HG03039 (cell line): ENCODE measurements around the gene SFPQ.
A peak's percentile ranks its signal among the peaks of the same experiment; 100 is the strongest.
"Not testable (repeated sequence)": the region's sequence is repeated elsewhere in the genome, so short reads cannot be mapped to it uniquely, and the experiment has no call there.

ENCODE experiments used
- ATAC-seq: cut with Tn5 transposase; IDR thresholded peaks from one replicate; pipeline ENCODE4 v1.9.1; 2021; ENCODE audit warnings: mild to moderate bottlenecking, moderate library complexity; ENCODE audit not compliant: unreplicated experiment

SFPQ gene, protein sequence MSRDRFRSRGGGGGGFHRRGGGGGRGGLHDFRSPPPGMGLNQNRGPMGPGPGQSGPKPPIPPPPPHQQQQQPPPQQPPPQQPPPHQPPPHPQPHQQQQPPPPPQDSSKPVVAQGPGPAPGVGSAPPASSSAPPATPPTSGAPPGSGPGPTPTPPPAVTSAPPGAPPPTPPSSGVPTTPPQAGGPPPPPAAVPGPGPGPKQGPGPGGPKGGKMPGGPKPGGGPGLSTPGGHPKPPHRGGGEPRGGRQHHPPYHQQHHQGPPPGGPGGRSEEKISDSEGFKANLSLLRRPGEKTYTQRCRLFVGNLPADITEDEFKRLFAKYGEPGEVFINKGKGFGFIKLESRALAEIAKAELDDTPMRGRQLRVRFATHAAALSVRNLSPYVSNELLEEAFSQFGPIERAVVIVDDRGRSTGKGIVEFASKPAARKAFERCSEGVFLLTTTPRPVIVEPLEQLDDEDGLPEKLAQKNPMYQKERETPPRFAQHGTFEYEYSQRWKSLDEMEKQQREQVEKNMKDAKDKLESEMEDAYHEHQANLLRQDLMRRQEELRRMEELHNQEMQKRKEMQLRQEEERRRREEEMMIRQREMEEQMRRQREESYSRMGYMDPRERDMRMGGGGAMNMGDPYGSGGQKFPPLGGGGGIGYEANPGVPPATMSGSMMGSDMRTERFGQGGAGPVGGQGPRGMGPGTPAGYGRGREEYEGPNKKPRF

DNA sequence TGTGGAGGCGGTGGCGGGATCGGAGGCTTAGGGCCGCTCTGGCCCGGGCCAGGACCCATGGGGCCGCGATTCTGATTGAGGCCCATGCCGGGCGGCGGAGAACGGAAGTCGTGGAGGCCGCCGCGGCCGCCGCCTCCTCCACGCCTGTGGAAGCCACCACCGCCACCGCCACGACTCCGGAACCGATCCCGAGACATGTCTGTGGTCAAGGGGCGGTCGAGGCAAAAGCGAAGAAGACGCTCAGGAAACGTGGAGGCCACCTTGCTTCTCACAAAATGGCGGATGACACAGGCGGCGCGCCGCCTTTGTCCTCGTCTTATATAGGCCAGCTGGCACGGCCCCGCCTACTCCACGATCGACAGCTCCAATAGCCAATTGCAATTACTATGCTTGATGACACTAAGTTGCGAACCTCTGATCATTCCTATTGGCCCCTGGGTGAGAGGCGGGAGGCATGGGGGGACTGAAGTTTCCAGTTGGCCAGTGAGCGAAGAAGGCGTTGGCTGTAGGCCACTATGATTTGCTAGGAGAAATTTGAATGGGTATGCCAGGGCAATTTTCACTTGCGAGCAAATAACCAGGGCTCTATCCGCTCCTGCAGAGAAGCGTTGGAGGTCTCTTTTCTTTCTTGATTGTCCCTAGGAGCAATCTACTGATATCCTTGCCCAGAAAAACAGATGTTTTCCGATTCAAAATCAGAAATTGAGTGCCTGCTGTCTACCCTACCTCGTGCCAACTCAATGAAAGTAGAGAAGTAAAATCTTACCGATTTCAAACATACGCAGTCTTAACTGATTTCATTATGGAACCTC, at the start of gene SFPQ:
Gene SFPQ (minus strand): TSS at position 293 of the 812 bp plus-strand sequence. CDS start 96 bp downstream, at position 197.
- peak; percentile 86 for ATAC-seq

DNA sequence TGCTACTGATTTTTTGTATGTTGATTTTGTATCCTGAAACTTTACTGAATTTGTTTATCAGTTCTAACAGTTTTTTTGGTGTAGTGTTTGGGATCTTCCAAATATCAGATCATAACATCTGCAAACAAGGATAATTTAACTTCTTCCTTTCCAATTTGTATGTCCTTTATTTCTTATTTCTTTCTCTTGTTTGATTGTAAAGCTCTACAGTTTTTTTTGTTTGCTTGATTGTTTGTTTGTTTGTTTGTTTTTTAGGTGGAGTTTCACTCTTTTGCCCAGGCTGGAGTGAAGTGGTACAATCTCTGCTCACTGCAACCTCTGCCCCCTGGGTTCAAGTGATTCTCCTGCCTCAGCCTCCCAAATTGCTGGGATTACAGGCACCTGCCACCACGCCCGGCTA, 43.8 kb upstream of the SFPQ start:
- ATAC-seq: not testable (repeated sequence)

DNA sequence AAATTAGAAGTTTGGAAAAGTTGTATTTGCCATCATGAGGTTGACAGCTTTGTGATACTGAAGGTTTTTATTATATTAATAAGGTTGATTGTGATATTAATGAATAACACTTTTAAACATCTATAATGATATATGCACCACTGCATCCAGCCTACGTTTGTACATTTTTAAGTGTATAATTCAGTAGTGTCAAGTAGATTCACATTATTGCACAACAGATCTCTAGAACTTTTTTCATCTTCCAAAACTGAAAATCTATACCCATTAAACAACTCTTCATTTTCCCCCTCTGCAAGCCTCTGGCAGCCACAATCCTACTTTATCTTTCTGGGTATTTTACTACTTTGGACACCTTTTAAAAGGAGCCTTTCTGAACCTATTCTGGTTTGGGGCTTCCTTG, 38.3 kb upstream of the SFPQ start:
- ATAC-seq: no peak

DNA sequence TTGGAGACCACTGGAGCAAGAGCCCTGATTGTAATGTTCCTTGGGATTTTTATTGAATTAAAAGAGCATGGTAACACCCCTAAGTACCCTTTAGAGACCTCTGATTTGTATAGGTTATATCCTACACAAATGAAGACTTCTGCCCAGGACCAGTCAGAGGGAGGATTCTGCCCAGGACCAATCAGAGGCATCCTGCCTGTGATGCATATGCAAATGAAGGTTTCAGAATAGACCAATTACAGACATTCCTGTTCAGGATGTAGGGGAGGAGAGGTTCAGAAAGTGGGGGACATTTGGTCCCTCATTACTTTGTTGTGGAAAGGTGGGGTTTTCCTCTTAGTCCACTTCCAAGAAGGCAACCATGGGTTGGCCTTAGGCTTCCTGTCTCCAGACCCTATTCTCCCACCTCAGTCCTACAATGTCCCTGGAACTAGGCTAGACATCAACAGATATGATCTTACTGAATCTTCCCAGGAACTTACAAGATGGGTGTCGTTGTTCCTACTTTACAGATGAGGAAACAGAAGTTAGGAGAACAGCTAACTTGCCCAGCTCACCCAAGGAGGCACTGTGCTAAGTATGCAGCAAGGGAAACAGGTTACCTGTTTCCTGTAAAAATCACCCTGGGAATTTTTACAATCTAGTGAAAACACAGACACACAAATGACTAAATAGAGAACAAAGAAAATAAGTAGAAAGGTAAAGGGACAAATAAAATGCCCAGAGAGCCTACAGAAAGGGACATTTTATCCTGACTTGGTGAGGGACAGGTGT, 36.8 kb upstream of the SFPQ start:
- ATAC-seq: no peak

- no peak for ATAC-seq
Measured at GRCh38 chr1:35226546-35226945, 33.6 kb upstream of the SFPQ start.

DNA sequence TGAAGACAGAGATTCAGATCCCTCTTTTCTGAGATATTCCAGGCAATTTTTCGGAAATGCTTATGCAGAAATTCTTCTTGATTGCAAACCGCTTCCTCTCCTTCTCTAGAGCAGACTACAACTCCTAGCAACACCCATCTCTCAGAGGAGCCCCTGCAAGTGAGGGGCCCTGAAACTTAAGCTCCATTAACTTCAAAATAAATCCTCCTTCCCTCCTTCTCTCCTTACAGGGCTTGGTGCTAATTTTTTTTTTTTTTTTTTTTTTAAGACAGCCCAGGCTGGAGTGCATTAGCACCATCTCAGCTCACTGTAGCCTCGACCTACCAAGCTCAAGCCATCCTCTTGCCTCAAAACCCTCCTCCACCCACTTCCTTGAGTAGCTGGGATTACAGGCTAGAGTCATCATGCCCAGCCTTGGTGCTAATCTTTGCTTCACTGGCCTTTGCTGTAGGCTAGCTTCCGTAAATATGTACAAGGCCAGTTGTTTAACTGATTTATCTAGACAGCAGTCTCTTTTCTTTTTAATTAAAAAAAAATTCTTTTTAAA, 30.2 kb upstream of the SFPQ start:
- ATAC-seq: no peak

DNA sequence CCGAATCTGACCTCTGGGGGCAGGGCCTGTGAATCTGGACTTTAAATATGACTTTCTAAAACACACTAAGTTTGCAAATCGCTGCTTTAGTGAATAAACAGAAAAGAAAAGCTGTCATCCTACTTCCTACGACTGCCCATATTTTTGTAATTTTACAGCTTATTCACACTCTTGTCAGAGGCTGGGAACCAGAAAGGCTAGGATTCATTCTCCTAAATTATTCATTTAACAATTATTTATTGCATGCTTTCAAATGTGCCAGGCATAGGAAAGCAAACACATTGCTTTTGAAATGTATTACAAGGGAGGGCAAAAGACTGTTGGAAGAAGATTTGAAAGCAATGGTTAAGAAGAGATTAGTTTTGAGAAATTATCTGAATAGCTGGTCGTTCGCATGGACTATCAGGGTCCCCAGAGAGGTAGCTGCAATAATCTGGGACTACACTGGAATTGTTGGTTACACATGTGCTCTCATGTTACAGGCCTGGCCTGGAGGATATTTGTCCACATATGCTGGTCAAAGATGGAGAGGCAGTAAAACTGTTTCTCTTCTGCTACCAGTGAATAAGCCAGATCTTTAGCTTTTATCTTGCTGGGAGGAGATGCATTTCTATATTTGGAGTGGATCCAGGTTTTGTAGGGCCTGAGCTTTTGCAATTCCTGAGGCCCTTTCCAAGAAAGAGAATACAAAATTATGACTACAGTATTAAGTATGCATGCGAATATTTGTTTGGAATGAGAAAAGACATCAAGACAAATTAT, 29.6 kb upstream of the SFPQ start:
- no peak for ATAC-seq

DNA sequence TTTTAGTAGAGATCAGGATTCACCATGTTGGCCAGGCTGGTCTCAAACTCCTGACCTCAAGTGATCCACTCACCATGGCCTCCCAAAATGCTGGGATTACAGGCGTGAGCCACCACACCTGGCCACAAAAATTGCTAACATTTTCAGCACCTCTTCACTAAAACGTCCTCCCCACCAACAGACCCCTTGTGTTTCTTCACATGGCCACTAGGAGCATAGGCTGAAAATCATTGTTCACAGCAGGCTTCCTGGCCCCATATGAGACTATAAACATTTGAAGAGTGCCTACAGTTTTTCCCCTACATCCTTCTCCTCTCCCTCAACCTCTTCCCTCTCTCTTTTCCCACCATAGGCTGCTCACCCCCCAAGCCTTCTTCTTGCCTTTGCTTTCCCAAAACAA, 28.0 kb upstream of the SFPQ start:
- no peak for ATAC-seq

DNA sequence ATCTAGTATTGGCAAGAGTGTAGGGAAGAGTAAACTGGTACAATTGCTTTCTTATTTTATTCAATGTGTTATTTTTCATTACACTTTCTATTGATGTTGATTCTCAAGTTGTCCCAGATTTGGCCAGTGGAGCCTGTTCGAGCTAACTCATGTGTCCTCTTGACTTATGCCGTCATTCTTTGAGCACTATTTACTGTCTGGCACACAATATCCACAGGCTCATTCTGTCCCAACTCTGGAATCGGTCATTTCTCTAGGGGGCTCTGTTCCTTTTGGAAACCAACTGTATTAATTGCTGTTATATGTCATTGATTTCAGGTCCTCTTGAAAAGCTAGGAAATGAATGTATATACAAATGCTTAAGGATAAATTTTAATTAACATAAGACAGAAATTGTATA, 22.4 kb upstream of the SFPQ start:
- ATAC-seq: no peak

DNA sequence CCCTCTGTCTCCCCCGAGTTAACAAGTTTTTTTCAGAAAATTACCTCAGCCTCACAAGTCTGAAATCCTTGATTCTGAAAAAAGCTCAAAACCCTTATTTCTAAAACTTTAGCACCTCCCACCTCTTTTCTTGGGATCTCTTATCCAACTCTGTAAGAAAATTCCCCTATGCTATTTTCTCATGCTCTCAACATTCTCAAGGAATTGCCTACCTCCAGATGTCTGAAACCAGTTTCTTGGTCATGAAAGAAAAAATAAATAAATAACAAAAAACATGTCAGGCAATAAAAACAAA, 18.1 kb upstream of the SFPQ start:
- ATAC-seq: no peak

- ATAC-seq: no peak
Measured at GRCh38 chr1:35210321-35211119, 17.6 kb upstream of the SFPQ start.

GRCh38 chr1:35203295-35203694, 10.3 kb upstream of the SFPQ start:
- no peak for ATAC-seq

DNA sequence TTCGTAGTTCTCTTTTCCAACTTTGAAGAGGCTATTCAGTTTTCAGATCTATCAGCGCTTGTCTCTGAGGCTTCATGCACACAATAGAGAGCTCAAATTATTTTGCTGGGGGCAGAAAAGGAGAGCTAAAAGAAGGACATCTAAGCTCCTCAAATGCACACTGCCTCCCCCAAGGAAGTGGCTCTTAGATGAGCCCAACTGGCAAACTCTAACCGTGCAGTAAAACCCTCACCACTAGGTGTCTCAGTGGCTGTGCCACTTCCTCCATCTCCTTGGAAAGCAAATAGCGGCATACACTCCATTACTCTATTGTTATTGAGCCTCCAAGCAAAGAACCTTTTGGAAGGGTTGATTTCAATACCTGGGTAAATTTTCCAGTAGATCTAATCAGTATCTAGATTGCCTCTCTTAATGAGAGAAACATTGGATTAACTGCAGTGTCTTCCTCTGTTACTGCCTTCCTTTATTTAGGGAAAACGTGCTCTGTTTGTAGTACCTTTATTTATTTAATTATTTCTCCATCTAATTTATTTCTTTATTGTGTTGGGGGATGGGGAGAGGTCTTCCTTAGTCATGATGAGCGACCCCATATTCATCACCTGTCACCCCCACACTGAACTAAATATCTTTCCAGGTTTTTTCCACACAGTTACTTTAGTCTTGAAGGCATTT, 9.2 kb upstream of the SFPQ start:
- no peak for ATAC-seq

- no peak for ATAC-seq
Measured at GRCh38 chr1:35201631-35202030, 8.7 kb upstream of the SFPQ start.

DNA sequence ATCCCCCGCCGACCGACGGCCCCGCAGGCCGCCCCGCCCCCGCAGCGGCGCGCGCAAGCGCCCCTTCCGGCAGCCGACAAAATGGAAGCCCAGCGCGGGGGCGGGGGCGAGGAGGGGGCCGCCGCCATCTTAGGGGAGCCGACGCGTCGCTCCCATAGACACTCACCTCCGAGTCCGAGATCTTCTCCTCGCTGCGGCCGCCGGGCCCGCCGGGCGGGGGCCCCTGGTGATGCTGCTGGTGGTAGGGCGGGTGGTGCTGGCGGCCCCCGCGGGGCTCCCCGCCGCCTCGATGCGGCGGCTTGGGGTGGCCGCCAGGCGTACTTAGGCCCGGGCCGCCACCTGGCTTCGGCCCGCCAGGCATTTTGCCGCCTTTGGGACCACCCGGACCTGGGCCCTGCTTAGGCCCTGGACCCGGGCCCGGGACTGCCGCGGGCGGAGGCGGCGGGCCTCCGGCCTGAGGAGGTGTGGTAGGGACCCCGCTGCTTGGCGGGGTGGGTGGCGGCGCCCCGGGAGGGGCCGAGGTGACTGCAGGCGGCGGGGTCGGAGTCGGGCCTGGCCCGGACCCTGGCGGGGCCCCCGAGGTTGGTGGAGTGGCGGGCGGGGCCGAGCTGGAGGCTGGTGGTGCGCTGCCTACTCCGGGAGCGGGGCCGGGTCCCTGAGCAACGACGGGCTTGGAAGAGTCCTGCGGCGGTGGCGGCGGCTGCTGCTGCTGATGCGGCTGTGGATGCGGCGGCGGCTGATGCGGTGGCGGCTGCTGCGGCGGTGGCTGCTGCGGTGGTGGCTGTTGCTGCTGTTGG, 691 bp downstream of the SFPQ start:
- peak; percentile 28 for ATAC-seq

- no peak for ATAC-seq
Measured at GRCh38 chr1:35191429-35192055, 1.4 kb downstream of the SFPQ start.

DNA sequence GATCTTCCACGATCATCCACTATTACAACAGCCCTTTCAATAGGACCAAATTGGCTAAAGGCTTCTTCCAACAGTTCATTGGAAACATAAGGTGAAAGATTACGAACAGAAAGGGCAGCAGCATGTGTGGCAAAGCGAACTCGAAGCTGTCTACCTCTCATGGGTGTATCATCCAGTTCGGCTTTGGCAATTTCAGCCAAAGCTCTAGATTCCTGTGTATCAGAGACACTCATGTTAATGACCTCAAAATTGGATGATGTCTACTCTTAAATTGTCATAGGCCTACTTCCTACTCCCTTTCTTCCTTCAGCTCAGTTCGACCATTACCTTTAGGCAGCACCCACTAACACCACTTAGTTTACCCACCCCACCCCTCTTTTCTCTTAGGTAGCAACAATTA, 2.2 kb downstream of the SFPQ start:
- no peak for ATAC-seq
